Activated gamma-delta T cell treated with Interleukin-2 at 50 U/mL for 16 hours (primary cell): ENCODE measurements around the gene TMBIM1.

Source experiments
- DNase-seq: peaks from one replicate; pipeline ENCODE4 v3.0.0-alpha.2; 2020

Gene TMBIM1

DNA sequence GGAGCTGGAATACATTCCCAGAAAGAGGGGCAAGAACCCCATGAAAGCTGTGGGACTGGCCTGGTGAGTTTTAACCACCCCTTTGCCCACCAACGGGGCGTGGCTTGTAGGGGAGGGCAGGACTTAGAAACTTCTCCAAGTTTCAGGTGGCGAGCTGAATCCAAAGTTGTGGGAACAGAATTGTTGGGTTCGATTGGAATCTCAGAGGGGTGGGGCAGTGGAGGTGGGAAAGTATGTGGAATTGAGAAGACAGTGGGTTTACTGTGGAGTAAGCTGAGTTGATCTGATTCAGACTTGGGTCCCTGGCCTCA lies 20.9 kb downstream of the TMBIM1 start:
- DNase-seq: no peak

DNA sequence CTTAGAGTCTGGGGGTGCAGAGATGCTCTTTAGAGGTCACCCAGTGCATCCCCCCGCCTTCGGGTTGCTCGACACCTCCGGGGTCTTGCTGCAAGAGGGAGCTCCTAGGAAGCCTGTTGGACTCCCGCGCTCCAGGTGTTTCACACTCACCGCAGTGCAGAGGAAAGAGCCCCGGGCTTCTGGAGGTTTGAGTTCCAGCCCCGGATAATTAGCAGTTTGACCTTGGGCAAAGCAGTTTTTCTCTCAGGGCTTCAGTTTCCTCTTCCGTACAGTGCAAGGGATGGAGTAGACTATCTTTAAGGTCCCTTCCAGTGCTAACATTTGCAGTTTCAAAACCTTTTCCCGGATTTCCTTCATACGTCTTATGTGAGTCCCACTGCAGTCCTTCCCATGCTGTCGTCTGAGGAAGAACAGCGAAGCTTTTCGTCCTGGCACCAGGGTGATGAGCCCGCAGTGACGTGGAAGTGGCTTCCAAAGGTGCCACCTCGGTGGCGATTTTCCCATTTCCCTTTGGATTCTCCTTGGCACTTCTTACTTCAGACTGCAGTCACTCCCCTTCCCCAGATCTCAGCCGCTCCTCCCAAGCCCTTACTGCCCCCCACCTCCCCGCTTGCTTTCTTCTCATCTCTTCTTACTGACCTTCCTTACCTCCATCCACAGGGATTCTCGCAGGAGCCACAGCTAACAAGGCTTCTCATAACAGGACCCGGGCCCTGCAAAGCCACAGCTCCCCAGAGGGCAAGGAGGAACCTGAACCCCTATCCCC lies 21.4 kb downstream of the TMBIM1 start:
- no peak for DNase-seq

DNA sequence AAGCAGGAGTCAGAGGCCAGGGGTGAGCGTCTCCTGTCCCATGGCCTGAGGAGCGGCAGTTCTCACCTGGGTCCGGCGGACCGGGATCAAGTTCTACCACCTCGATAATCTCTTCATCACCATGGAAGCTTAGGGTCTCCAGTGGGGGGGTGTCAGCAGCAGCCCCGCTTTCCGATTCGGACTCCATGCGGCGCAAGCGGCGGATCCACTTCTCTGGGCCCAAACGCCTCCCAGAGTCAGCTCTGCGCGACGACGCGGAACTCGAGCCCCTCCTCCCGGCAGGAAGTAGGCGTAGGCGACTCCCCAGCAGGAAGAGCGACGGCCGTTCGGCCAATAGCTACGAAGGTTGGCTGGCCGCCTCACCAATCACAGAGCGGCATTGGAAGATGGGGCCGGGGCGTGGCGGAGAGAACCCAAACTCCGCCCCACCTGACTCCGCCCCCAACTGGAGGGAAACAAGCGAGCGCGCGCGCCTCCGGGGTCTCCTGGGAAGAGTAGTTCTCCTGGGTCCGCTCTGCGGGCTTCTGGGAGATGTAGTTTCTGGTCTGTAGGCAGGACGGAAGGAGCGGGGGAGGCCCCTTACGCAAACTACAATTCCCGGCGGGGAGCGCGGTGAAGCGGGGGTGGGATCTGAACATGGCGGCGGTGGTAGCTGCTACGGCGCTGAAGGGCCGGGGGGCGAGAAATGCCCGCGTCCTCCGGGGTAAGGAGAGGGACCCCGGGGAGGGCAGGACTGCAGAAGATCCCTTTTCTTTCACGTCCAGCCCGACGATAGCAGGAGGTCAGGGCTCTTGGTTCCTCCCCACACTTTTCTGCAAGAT lies 22.2 kb downstream of the TMBIM1 start, which contains the start of the genes AAMP and PNKD:
Gene AAMP, minus strand, starts transcription at position 238 of the 821 bp plus-strand sequence. Its CDS starts 51 bp downstream, at position 187.
Gene PNKD, plus strand, starts transcription at position 620 of the 821 bp plus-strand sequence. Its CDS starts 17 bp downstream, at position 637.
- DNase-seq: peak; percentile 100

DNA sequence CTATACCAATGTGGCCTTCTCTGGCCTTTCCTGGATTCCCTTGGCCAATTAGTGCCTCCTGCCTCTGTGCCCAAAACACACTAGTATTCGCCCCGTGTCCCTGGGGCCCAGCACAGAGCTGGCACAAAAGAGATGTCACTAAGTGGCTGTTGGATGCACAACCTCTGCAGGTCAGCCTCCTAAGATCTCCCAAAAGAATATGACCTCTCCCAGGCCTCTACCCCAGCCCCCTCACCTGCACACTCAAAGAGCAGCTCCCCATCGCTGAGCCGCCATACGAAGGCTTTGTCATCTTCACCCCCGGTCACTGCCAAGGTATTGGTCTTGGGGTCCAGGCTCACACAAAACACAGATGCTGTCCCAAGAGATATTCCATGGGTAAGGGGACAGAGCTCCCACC lies 25.0 kb downstream of the TMBIM1 start:
- DNase-seq: no peak

DNA sequence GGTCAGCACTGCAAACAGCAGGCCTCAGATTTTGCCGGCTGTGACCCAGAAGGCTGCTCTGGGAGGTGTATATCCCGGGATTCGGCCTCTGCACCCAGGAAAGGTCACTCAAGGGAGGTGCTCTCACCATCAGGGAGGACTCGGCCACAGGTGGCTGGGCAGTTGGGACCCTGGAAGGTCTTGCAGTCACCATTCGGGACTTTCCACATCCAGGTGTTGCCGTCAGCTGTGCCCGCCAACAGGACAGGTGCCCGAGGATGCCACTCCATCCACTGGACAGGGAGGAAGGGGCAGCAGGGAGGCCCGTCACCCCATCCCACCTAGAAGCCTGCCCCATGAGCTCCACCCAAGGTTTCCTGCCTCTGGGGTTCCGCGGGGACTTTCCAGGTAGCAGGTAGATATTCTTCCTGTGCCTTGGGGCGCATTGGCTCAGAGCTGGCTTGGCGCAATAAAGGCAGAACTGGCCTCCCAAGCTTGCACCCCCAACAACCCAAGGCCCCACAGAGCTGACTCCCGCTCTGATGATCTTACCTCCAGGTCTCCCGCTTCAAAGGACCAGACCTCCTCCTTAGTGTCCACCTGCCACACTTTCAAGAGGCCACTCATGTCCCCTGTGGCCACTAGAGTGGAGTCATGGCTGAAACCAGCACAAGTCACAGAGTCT lies 25.9 kb downstream of the TMBIM1 start:
- DNase-seq: no peak

DNA sequence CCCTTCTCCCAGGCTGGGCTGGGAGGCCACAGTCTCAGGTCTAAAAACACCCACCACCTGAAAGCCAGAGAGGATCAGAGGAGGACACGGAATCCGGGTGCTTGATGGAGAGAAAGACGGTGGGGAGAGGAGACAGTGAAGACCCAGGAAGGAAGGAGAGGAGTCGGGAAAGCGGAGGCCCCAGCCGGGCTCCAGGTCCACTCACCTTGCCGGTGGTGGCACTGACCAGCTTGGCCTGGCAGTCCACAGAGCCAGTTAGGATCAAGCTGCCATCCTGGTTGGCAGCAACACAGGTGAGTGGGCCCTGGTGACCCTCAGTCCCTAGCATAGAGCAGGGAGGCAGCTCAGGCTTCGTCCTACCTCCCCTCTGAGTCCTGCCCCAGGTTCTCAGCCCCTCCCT lies 26.7 kb downstream of the TMBIM1 start:
- no peak for DNase-seq

DNA sequence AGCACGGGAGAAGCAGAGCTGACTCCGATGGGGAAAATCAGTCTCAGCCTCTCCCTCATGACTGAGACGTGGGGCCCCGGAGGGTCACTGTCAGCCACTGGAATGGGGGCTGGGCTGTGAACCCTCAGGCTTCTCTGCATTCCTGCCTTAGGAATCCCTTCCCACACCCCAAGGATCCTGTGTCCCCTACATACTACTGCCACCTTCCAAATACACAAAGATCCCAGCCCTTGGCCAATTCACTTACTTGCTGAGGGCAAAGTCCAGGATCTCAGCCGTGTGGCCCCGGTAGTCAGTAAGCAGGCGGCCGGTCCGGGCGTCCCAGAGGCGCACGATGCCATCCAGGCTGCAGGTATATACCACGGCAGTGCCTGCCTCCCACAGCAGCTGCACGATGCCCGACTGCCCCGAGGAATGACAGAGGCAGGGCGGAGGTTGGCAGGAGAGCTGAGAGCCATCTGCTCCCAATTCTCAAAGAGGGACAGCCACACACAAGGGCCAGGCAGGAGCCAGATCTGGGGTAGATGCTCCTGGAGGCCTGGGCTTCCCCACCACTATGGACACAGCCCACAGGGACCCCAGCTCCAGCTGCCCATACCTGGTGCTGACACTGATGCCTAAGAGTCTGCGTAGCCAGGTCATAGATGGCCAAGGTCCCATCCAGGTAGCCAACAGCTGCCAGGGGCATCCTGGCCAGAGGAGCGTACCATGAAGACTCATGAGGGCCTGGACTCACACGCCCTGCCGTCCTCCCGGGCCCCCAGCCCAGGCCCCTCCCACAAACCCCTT lies 27.3 kb downstream of the TMBIM1 start:
- DNase-seq: no peak

DNA sequence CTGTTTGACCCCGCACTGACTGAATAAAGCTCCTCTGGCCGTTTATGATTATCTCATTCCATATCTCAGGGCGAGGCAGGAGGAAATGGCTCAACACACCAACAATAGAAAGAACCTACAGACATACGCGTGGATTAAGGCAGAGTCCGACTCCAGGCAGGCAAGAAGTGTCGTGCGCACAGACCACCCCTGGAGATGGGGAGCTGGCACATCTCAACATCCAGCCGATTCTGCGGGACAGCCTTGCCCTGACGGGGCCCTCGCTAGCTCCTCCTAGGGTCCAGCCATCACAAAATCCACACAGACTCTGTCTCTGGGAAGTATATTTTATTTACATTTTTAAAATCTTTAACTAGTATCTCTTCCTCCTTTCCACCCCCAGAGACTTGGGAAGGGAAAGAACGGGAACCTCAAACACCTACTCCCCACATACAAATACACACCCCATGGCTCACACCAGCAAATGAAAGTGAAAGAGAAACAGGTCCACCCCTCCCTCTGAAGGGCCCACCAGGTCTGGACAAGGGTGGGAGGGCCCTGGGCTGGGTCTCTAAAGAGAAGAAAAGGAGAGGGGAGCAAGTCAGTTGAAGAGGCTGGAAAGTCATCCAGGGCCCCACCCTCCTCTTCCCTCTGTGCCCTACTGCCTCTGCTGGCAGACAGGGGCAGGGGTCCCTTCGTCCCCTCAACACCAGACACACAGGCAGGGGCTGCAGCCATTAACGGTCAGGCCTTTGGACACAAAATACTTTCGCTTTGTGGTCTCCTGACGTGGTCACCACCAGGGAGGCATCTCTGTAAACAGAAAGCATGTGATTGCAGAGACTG lies 28.3 kb downstream of the TMBIM1 start:
- no peak for DNase-seq

DNA sequence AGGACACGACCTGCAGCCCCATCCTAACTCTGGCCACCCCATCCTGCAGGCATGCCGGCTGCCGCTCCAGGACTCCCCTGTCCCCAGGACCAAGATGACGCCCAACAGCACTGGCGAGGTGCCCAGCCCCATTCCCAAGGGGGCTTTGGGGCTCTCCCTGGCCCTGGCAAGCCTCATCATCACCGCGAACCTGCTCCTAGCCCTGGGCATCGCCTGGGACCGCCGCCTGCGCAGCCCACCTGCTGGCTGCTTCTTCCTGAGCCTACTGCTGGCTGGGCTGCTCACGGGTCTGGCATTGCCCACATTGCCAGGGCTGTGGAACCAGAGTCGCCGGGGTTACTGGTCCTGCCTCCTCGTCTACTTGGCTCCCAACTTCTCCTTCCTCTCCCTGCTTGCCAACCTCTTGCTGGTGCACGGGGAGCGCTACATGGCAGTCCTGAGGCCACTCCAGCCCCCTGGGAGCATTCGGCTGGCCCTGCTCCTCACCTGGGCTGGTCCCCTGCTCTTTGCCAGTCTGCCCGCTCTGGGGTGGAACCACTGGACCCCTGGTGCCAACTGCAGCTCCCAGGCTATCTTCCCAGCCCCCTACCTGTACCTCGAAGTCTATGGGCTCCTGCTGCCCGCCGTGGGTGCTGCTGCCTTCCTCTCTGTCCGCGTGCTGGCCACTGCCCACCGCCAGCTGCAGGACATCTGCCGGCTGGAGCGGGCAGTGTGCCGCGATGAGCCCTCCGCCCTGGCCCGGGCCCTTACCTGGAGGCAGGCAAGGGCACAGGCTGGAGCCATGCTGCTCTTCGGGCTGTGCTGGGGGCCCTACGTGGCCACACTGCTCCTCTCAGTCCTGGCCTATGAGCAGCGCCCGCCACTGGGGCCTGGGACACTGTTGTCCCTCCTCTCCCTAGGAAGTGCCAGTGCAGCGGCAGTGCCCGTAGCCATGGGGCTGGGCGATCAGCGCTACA lies 29.4 kb downstream of the TMBIM1 start:
- DNase-seq: no peak

DNA sequence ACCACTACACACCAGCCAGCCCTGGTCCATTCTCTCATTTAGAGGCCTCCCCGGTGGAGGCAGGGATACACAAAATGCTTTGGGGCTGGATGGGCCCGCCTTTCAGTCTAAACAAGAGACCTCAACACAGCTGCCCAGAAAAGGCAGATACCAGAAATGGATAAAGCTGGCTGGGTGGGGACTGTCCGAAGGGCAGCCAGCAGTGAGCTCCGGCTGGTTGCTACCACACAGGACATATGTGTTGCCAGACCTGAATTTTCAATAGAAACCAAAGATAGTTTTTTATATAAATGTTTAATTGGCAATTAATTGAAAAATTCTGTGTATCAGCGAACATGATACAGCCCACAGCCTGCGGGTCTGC lies 30.1 kb downstream of the TMBIM1 start:
- DNase-seq: no peak

DNA sequence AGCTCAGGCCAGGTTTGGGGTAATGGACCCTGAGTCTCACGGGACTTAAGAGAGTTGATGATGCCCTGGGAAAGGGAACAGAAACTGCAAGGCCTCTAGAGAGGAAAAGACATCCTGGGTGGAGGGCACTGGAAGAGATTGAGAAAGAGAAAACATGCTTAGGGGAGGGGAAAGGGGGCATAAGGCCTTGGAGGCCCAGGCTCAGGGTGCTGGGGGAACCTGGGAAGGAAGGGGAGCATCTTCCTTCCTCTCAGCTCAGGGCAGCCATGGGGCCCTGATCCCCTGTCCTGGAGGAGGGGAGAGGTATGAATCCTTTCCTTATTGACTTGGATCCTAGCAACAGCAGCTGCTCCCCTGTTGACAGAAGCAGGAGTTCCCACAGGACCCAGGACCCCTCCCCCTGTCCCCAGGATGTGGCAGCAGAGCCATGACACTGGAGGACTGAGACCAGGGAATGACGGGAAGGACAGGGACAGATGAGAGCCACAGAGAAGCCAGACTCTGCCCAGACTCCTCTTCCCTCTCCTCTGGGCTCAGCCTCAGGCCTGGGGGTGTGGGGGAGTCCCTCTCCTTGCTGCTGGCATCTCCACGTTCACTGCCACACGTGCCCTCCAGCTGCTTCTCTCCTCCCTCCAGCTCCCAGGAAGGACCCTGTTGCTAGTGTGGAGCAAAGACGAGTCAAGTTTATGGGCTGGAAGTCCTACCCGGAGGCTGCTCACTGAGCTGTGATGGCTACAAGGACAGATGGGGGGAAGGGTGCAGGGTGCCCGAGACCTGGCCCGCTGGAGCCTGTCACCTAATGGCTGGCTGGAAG lies 30.7 kb downstream of the TMBIM1 start:
- no peak for DNase-seq

DNA sequence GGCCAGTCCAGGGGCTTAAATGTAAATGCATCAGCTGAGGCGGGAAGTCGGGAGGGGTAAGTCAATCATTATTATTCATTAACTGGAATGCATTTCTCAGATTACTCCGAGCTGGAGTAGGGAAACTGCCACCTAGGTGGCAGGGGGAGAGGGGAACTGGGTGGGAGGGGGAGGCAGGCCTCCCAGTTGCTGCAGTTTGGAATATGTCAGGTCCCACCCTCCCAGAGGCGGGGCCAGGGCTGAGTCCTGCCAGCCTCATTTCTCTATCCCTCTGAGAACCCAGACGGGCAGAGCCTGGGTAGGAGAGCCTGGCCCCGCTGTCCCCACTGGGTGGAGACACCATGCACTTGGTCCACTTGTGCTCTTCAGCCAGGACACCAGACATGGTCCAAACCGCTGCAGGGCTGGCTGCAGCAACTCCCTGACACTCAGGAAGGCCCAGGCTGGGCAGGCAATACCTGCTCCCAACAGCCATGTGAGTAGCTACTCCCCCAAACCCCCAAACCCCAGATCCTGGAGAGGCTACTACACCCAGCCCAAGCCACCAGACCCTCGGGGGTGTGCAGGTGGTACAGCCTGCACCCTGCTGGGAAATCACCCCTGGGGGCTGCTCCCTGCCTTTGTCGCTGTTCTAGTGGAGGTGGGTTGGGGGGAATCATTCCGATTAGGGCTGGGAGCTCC lies 31.4 kb downstream of the TMBIM1 start, which contains the start of gene GPBAR1:
Gene GPBAR1, plus strand, starts transcription at position 274 of the 681 bp plus-strand sequence. CDS start 1,710 bp downstream, outside the sequence.
- no peak for DNase-seq

DNA sequence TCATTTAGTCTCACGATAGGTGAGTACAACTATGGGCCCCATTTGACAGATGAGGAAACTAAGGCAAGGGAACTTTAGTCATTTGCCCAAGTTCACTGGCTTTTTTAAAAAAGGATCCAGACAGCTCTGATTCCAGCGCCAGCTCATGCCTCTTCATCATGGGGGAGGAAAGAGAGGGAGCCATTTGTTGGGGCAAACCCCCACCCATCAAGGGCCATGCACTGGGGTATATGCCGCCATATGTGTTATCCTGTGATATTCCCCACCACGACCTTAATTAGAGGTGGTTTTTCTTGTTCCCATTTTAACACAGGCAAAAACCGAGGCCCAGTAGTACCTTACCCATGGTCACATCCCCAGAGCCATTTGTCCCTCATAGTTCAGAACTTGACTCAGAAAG lies 32.1 kb downstream of the TMBIM1 start:
- DNase-seq: no peak

DNA sequence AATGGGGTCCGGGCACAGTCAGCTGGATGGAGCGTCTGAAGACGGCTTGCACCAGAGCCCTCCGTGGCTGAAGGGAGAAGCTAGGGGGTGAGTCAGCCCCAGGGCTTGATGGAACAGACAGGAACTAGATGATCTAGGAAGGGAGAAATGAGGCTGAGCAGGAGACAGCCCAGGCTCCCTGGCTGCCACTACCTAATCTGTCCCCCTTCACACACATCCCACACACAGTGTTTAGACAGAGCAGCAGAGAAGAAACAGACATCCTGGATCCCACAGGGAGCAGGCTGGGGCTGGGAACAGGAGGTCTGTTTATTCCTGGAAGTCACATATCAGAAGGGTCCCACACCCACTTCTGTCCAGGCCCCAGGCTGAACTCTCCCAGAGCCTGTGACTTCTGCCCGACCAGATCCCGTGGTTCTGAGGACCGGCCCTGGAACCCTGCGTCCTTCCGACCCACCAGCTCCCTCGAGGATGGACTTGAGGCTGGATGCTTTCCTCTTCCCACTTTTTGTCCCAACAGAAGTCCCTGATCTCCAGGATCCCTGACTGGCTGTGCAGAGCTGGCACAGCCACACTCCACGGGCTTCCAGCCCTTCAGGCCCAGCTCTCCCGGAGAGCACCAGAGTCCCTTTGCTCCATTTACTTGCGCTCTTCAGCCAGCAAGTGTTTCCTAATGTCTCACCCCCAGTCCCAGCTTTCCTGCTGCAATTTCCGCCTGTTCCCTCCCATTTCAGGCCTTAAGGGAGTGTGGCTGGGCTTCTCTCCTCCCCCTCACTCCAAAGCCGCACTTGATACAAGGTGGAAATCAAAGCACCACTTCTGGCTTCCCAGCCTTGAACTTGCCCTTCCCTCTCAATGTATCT lies 33.0 kb downstream of the TMBIM1 start:
- DNase-seq: no peak

DNA sequence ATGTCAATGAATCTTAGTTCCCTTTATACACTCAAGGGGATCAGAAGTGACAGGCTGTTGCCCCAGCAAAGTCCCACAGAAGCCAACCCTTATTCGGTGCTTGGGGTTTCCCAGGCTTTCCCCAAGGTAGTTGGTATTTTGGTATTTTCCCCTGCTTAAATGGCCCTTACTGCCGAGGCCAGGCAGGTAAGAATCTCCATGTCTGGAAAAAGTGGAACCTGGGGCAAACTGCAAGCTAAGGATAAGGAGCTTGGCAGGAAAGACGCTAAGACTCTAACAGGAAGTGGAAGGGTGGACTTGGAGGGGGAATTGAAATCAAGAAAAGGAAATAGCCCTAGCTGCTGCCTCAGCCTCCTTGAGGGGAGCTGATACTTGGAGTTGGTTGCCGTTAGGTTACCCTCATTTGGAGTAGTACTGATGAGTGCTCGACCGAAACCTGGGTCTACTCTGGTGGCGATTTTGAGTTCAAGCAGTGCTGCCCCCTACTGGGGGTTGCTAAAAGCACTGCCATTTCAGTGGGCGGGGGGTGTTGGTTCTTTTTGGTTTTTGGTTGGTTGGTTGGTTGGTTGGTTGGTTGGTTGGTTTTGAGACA lies 34.8 kb downstream of the TMBIM1 start:
- DNase-seq: peak; percentile 68

DNA sequence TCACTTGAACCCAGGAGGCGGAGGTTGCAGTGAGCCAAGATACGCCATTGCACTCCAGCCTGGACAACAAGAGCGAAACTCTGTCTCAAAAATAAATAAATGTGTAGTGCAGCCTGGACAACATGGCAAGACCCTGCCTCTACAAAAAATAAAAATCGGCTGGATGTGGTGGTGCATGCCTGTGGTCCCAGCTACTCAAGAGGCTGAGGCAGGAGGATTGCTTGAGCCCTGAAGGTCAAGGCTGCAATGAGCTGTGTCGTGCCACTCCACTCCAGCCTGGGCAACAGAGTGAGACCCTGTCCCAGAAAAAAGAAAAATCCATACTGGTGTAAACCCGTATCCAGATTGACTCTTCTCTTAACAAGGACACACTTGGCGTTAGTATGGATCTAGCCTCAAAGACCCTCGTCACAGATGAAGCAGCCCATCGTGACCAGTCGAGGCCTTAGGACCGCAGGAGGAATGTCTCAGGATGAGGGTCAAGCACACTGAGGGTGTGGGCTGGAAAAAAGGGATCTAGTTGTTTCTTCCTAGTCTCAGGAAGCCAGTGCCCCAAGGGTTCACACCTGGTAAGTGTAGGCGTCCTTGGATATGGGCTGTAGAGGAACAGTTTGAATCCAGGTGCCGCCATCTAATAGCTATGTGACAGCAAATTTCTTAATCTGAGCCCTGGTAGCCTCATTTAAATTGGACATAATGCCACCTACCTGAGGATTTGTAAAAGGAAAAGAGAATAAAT lies 35.5 kb downstream of the TMBIM1 start:
- no peak for DNase-seq

DNA sequence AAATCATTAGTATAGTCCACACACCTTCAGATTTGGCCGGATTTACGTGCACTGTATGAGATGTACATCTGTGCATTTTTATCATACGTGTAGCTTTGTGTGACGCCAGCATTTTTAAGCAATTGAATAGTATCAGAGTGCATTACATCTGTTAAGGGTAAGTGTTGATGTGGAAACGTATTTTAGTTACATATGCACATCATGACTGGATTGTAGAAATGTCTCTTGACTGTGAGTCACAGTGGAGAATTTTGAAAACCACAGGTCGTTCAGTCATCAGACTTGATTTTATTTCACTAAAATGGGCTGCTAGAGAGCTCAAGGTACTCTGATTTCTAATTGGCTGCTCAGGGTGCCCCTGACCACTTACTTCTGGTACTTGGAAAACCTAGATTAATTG lies 36.9 kb downstream of the TMBIM1 start:
- no peak for DNase-seq
